Testis (tissue), 3 donors: Measurements from ENCODE around the gene ZEB1. TPM values are rescaled to one million over a fixed set of nuclear protein-coding genes. Genes with fewer than 3 reads are reported as not detected.
A peak's percentile ranks its signal among the peaks of the same experiment; 100 is the strongest.

Experiments used
- DNase-seq: peaks from one replicate; pipeline ENCODE4 v3.0.0-alpha.2; 2019
- H3K27ac ChIP-seq, 2 donors: fragments of 200-600 bp; sonication (generic); one replicate each; pipeline ENCODE4 v1.5.1; 2019
- H3K27me3 ChIP-seq: fragments of 200-600 bp; sonication (generic); one replicate; pipeline ENCODE4 v1.5.1; 2019
- H3K36me3 ChIP-seq: fragments of 200-600 bp; sonication (generic); one replicate; pipeline ENCODE4 v1.5.1; 2017; ENCODE audit warnings: low read depth; ENCODE audit errors: missing control alignments
- H3K4me1 ChIP-seq: fragments of 200-600 bp; sonication (generic); one replicate; pipeline ENCODE4 v1.5.1; 2019
- H3K4me3 ChIP-seq, 2 donors: fragments of 200-600 bp; sonication (generic); one replicate each; pipeline ENCODE4 v1.5.1; 2017 to 2019
- H3K9me3 ChIP-seq: fragments of 200-600 bp; sonication (generic); one replicate; pipeline ENCODE4 v1.5.1; 2017
- CTCF ChIP-seq, 3 experiments: fragments of 450-650 bp in 2 of 3; fragments of 200-600 bp in 1 of 3; sonication (generic) in 1 of 3; IDR thresholded peaks; one replicate each; pipeline ENCODE4 v1.5.1; 2016 to 2019; ENCODE audit warnings: antibody characterized with exemption in 3 of 3, mild to moderate bottlenecking in 2 of 3, moderate library complexity in 1 of 3
- POLR2A ChIP-seq: fragments of 450-650 bp; IDR thresholded peaks from one replicate; pipeline ENCODE4 v1.6.1; 2017; ENCODE audit warnings: antibody characterized with exemption, mild to moderate bottlenecking, moderate library complexity
- WGBS, 2 donors: methylation state at CpG; one replicate each; pipeline ENCODE4 v1.1.5; 2018; 5-methylcytosine and 5-hydroxymethylcytosine counted together
- intact Hi-C: fragments of 100-400 bp; cut with DNase I; formaldehyde crosslinking; loops from one replicate; pipeline ENCODE4 v1.15.1; 2023; ENCODE audit warnings: low total_unique reads
- polyA plus RNA-seq: library from polyadenylated mRNA; stranded (reverse); fragments of 350-450 nt; fragmentation: Illumina TruSeq; extraction: RNeasy Lipid Tissue Mini Kit (QIAGEN cat#74804); gene quantifications from one replicate; pipeline ENCODE4 v1.2.3, GENCODE V29; 2014; ENCODE audit warnings: low read depth, low replicate concordance; ENCODE audit not compliant: insufficient read depth
- total RNA-seq, 2 donors: library from RNA; depleted of rRNA; stranded (reverse); fragments of >200 nt; gene quantifications; one replicate each; pipeline ENCODE4 v1.2.3, GENCODE V29; 2016

The ZEB1 gene
- total and polyA plus RNA-seq, 3 donors from 2014 or later = 22.2 to 35.9 (median 26.3) TPM

DNA sequence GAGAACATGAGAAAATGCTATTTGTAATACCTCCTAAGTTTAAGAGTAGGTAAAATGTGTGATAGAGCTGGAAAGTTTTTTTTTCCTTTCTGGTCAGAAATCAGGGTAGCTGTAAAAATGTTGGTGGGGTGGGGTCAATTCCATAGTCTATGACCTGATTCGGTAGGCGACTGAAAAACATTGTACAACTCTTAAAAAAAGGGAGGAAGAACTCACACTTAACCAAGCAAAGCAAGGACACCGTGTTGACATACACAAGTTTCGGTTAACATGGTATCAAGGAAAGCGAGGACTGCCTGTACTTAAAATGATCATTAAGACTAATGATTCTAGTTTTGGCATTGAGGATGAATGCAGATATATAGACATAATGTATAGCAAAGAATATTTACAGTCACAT lies 1.8 kb upstream of the ZEB1 start:
- Histone ChIP-seq H3K4me3 (no peak overlapping the region), H3K36me3 (no peaks in the 10 kb centered on the region), H3K27ac (no peak overlapping the region), H3K9me3 (no peaks in the 10 kb centered on the region), H3K27me3 (no peaks in the 10 kb centered on the region), H3K4me1 (no peaks in the 10 kb centered on the region)
- intact Hi-C loops = no loop called here
- WGBS, 2 donors = 61 to 78% methylated on average over 5 of the region's 5 CpGs
- DNase-seq = no peak
- TF ChIP-seq CTCF (IDR thresholded peaks at IDR 0.05) (no peak), POLR2A (no peak)

DNA sequence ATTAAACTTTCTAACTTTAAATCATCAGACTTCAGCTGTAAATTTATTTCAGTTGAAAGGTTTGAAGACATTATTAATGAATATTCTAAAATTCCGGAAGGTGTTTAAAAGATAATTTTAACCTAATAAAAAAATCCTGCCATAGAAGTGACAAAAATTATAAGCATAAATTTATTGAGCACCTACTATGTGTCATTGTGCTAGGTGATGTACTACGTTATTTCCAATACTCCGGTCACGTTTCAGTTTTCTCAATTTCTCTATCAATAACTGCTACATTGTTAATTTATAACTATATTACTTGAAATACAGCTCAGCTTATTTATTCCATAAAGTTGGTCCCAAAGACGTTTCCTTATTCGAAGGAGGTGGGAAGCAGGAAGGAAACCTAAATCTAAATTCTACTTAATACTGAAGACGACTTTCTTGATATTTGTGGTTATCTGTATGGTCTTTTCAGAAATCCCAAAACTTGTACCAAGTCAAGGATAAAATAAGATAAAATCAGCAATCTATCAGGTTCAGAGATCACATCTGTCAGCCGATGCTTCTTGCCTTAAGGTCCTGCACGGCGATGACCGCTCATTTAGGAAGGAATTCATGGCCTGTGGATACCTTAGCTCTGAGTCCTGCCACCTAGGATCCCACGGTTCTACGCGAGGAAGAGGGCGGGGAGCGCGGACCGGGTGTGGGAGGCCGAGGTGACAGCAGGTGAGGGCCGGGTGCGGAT lies 1.2 kb upstream of the ZEB1 start:
- intact Hi-C loops = no loop called here
- 22 to 30% methylated on average over 21 of the region's 21 CpGs for WGBS, 2 donors
- Histone ChIP-seq H3K9me3 (no peaks in the 10 kb centered on the region), H3K36me3 (no peaks in the 10 kb centered on the region), H3K27ac (peak overlapping the region; percentile 96 to 97), H3K4me1 (no peaks in the 10 kb centered on the region), H3K4me3 (peak overlapping the region; percentile 92 to 99), H3K27me3 (no peaks in the 10 kb centered on the region)
- TF ChIP-seq POLR2A = no peak
- TF ChIP-seq CTCF (IDR thresholded peaks at IDR 0.05) = no peak
- no peak for DNase-seq

GRCh38 chr10:31318382-31318853 lies 598 bp upstream of the ZEB1 start:
- H3K4me1 ChIP-seq = no peaks in the 10 kb centered on the region
- H3K4me3 ChIP-seq = peak overlapping the region; percentile 92 to 99
- H3K27ac ChIP-seq = peak overlapping the region; percentile 96 to 97
- peak; percentile 77 for DNase-seq
- WGBS, 2 donors = 0% methylated on average over 8 to 29 of the region's 32 CpGs
- no peaks in the 10 kb centered on the region for H3K36me3 ChIP-seq
- intact Hi-C loops = no loop called here
- H3K9me3 ChIP-seq = no peaks in the 10 kb centered on the region
- TF ChIP-seq CTCF (IDR thresholded peaks at IDR 0.05) (no peak), POLR2A (no peak)
- no peaks in the 10 kb centered on the region for H3K27me3 ChIP-seq

- intact Hi-C loops = no loop called here
- WGBS, 2 donors = 0 to 1% methylated on average over 27 to 75 of the region's 129 CpGs
- TF ChIP-seq POLR2A = no peak
- no peak for TF ChIP-seq CTCF (IDR thresholded peaks at IDR 0.05)
Measured at GRCh38 chr10:31319602-31320549, 860 bp downstream of the ZEB1 start.

More at GRCh38 chr10:31319602-31320549, 860 bp downstream of the ZEB1 start:
- DNase-seq = peak; percentile 41
- H3K27ac ChIP-seq = peak overlapping the region; percentile 96 to 97
- H3K27me3 ChIP-seq = no peaks in the 10 kb centered on the region
- no peaks in the 10 kb centered on the region for H3K4me1 ChIP-seq
- peak overlapping the region; percentile 92 to 99 for H3K4me3 ChIP-seq
- H3K36me3 ChIP-seq = no peaks in the 10 kb centered on the region
- no peaks in the 10 kb centered on the region for H3K9me3 ChIP-seq
